Fibroblast of pulmonary artery (primary cell): Measurements from ENCODE around the gene BIN1.

Experiments
- DNase-seq: peaks from one replicate; pipeline ENCODE4 v3.0.0-alpha.2; 2010; ENCODE audit warnings: low read depth
- H3K4me3 ChIP-seq: replicated peaks from 2 replicates; pipeline ENCODE4 v1.5.1; 2011; ENCODE audit warnings: low read depth, mild to moderate bottlenecking, control low read depth, low read length, moderate library complexity
- TF ChIP-seq, protein P1 (sequence below): IDR thresholded peaks from 2 replicates; pipeline ENCODE4 v1.5.1; 2011; ENCODE audit warnings: mild to moderate bottlenecking, control low read depth, low read length, inconsistent platforms; ENCODE audit errors: missing control alignments

Gene BIN1

DNA sequence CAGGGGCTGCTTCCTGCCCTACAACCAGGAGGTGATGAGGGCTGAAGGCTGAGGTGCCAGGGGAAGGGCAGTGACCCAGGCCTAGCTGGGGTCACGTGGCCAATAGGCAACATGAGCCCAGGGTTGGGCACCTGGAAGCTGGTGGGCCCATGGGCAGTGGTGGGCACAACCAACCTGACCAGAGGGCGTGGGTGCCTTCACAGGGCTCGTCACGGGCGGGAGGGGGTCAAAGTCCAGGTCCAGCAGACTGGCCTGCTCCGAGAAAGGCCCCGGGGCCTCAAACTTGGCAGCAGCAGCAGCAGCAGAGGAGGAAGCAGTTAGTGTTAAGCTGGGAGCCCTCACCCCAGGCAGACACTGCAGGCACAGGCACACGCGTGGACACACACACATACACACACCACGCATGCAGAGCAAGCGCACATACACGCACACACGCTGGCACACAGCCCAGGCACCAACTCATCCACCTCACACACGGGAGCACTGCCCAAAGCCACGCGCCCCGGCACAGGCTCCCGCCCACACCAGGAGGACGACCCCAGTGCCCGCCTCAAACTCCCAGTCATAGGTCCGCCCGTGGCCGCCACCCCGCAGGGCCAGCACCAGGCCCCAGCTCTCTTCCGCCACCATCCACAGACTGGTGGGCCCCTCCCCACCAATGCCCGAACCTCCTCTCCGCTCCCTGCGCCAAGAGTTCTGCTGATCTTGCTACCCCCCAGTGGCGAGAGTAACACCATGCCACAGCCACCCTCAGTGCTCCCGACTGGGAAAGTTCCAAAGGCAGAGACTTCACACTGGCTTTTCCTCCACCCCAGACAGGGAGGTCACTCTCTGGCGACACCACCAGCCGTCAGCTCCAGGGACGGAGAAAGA is 53.0 kb downstream of the BIN1 start:
- TF ChIP-seq, protein P1, sequence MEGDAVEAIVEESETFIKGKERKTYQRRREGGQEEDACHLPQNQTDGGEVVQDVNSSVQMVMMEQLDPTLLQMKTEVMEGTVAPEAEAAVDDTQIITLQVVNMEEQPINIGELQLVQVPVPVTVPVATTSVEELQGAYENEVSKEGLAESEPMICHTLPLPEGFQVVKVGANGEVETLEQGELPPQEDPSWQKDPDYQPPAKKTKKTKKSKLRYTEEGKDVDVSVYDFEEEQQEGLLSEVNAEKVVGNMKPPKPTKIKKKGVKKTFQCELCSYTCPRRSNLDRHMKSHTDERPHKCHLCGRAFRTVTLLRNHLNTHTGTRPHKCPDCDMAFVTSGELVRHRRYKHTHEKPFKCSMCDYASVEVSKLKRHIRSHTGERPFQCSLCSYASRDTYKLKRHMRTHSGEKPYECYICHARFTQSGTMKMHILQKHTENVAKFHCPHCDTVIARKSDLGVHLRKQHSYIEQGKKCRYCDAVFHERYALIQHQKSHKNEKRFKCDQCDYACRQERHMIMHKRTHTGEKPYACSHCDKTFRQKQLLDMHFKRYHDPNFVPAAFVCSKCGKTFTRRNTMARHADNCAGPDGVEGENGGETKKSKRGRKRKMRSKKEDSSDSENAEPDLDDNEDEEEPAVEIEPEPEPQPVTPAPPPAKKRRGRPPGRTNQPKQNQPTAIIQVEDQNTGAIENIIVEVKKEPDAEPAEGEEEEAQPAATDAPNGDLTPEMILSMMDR: no peak
- no peak overlapping the region for H3K4me3 ChIP-seq
- no peak for DNase-seq

DNA sequence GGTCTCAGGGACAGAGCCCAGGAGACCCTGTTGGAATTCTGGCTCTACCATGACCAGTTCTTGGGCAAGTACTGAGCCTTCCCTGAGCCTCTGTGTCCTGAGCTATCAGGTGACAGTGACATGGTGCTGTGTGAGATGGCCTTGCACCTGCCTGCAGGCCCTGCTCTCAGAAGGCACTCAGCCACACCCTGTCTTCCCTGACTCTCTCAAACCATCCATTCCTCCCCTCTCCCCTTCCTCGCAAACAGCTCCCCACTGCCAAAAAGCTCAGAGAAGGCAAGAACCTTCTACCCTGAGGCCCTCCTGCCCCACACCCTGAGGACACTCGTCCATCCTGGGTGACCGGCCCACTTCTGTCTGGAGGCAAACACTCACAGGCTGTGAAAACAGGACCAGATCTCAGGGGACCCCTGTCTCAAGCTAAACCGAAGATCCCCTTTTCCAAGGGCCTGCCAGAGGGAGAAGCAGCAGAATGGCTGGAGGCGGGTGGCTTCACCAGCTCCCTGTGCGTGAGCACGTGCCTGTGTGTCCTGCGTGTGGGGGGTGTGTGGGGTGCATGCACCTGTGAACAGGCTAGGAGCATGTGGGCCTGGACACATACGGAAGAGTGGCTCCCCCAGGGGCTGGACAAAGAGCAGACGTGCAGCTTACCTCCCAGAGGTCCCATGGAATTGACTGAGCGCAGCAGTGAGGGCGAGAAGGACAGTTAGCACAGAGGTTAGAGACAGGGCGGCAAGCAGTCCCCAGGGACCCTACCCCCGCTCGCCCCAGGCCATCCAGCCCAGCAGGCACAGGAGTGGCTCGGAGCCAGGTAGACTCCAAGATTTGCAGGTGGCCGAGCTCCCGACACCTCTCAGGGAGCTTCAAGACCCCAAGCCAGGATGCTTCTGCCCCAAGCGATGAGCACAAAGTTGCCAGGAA is 53.9 kb downstream of the BIN1 start:
- H3K4me3 ChIP-seq: no peak overlapping the region
- DNase-seq: no peak
- TF ChIP-seq, protein P1: no peak

DNA sequence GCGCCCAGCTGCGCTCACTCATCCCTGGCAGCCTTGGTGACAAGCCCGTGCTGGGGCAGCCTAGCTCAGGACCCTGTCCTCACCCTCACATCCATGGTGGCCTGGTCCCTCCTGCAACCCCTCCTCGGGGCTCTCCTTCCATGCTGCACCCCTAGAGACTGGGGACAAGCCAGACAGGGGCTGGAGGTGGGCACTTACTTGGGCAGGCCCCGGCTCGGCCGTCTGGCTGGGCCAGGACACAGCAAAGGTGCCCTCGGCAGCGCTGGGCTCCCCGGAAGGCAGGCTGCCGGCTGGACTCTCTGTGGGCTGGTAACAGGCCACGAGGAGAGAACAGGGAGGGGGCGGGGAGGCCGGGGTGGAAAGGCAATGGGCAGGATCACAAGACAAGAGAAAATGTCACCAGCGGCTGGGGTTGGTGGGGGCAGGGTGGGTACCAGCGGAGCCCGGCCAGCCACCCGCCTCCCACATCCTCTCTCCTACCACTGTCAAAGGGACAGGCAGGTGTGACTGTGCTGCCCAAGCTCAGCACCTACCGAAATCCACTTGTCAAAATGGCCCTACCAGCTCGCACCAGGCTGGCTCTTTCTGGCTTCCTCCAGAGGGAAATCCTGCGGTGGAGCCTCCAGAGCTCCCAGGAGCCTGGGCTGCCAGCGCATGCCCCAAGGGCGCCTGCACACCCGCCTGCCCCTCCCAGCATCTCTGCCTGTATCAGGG is 54.7 kb downstream of the BIN1 start:
- DNase-seq: no peak
- TF ChIP-seq, protein P1: no peak
- H3K4me3 ChIP-seq: no peak overlapping the region

DNA sequence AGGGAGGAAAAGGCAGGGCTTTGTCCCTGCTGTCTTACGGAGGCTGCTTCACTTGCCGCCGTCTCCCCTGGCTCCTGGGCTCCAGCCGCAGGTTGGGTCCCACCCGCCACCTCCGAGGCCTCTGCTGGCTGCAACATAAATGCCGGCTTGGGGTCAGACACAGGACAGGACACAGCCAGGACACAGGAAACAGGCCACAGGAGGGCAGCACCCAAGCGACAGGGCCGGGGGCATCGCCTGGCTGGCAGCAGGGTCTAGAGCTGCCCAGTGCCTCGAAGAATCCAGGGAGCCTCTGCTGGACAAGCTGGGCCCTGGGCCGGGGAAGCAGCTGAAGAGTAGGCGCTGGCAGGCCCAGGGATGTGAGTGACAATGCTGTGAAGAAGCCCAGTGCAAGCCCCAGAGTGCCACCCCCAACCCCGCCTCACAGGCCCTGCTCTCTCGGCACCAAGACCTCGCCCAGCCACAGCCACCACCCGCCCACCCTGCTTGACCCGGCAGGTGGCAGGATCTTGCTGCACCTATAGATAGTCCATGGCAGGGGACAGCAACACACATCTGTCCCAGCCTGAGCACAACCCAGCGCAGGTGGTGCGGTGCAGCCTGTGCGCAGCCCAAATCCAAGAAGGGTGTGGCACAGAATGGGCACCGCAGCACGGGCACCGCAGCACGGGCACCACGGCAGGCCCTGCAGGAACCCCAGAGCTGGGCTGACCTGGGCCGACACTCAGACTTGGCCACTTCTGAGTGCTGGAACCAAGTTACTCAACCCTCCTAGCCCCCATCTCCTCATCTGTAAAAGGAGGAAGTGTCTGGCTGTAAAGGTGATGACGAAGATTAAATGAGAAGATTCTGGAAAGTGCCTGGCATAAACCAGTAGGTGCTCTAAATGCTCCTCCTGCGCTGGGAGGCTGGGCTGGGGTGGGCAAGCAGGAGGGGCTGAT is 55.6 kb downstream of the BIN1 start:
- no peak overlapping the region for H3K4me3 ChIP-seq
- no peak for DNase-seq
- TF ChIP-seq, protein P1: no peak

DNA sequence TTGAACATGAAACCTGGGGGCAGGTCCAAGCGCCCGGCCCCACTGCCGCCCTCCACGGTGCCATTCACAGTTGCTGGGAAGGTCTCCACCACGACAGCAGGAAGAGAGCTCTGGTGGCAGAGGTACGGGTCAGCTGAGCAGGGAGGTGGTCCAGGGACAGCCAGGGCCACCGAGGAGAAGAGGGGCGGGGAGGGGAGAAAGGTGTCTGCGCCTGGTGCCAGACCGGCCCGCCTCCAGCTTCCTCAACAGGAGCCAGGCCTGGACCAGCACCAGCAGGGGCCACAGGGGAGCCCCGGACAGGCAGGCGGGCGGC is 56.2 kb downstream of the BIN1 start:
- DNase-seq: no peak
- TF ChIP-seq, protein P1: no peak
- no peak overlapping the region for H3K4me3 ChIP-seq
